ENCODE measurements around the gene IL3.

DNA sequence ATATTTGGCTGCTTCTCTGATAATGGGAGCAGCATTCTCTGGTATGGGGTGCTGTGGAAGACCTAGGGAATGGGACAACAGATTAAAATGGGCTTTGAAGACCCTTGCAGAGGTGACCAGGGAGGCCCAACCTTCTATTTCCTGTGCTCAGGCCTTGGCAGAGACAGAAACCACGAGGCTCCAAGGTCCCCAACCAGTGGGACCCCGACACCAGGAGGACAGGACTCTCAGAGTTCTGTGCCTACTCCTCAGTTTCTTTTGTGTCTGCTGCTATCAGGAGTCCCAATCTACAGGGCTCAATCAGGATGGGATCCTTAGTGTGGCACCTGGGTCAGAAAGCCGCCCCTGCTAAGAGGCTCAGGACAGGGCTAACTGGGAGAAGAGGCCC is 42.5 kb downstream of the IL3 start:
- TF ChIP-seq, protein P1, sequence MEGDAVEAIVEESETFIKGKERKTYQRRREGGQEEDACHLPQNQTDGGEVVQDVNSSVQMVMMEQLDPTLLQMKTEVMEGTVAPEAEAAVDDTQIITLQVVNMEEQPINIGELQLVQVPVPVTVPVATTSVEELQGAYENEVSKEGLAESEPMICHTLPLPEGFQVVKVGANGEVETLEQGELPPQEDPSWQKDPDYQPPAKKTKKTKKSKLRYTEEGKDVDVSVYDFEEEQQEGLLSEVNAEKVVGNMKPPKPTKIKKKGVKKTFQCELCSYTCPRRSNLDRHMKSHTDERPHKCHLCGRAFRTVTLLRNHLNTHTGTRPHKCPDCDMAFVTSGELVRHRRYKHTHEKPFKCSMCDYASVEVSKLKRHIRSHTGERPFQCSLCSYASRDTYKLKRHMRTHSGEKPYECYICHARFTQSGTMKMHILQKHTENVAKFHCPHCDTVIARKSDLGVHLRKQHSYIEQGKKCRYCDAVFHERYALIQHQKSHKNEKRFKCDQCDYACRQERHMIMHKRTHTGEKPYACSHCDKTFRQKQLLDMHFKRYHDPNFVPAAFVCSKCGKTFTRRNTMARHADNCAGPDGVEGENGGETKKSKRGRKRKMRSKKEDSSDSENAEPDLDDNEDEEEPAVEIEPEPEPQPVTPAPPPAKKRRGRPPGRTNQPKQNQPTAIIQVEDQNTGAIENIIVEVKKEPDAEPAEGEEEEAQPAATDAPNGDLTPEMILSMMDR (IDR thresholded peaks at IDR 0.05; ENCODE audit: insufficient read depth, low read length) = no peak
- no peak for TF ChIP-seq SPI1 (IDR thresholded peaks at IDR 0.05; ENCODE audit: borderline replicate concordance, low read depth)
- TF ChIP-seq REST (IDR thresholded peaks at IDR 0.05; ENCODE audit: insufficient replicate concordance, low read depth) = no peak
- TF ChIP-seq POLR2AphosphoS5 (IDR thresholded peaks at IDR 0.05; ENCODE audit: low read depth) = no peak
